IMR-90 (cell line): Measurements from ENCODE around the gene GLP2R. TPM values are rescaled to one million over a fixed set of nuclear protein-coding genes. Genes with fewer than 3 reads are reported as not detected.

ENCODE experiments used
- ATAC-seq: fragments of 200-7000 bp; cut with Tn5 transposase; 2 replicates; pipeline ENCODE4 v1.9.1; 2020; ENCODE audit warnings: low read depth, mild to moderate bottlenecking, moderate library complexity
- BruUV-seq: library from RNA; stranded (reverse); fragments of 400-500 nt; replicated peaks from 2 replicates; lab custom pipeline; 2021; lab: Mats Ljungman, UMichigan
- CTCF ChIA-PET: fragments of 300-600 bp; formaldehyde crosslinking; extraction: SDS; loops from one replicate; lab custom pipeline; 2021; ENCODE audit warnings: antibody characterized with exemption; lab: Yijun Ruan, JAX
- POLR2A ChIA-PET: fragments of 300-600 bp; sonication (Branson Sonifier 250); formaldehyde crosslinking; loops from one replicate; lab custom pipeline; 2022; ENCODE audit warnings: antibody characterized with exemption; ENCODE audit not compliant: unreplicated experiment; lab: Charles Lee
- DNase-seq: peaks from one replicate; pipeline ENCODE4 v3.0.0; 2013
- H2AFZ ChIP-seq: replicated peaks from 2 replicates; pipeline ENCODE3; 2013; ENCODE audit warnings: low read length, mild to moderate bottlenecking; ENCODE audit not compliant: poor library complexity
- H2AK5ac ChIP-seq: 2 replicates; pipeline ENCODE4 v1.6.1; 2013; ENCODE audit warnings: low read depth, low read length, inconsistent platforms
- H2AK9ac ChIP-seq: replicated peaks from 2 replicates; pipeline ENCODE3; 2013; ENCODE audit warnings: mild to moderate bottlenecking, low read depth, low read length, moderate library complexity; ENCODE audit not compliant: poor library complexity
- H2BK120ac ChIP-seq: 2 replicates; pipeline ENCODE4 v1.6.1; 2013; ENCODE audit warnings: low read depth, low read length, inconsistent platforms
- H2BK15ac ChIP-seq: 3 replicates; pipeline ENCODE4 v1.6.1; 2013; ENCODE audit warnings: low read depth, low read length, inconsistent platforms
- H2BK20ac ChIP-seq: 2 replicates; pipeline ENCODE4 v1.6.1; 2013; ENCODE audit warnings: low read depth, mild to moderate bottlenecking, inconsistent platforms, low read length, moderate library complexity
- H2BK5ac ChIP-seq: 2 replicates; pipeline ENCODE4 v1.6.1; 2013; ENCODE audit warnings: mild to moderate bottlenecking, low read depth, low read length, inconsistent platforms; ENCODE audit not compliant: poor library complexity, severe bottlenecking
- H3K14ac ChIP-seq: replicated peaks from 2 replicates; pipeline ENCODE4 v1.6.1; 2013; ENCODE audit warnings: low read depth, low read length, inconsistent platforms
- H3K18ac ChIP-seq: 2 replicates; pipeline ENCODE4 v1.6.1; 2013; ENCODE audit warnings: low read depth, low read length, control low read depth
- H3K23ac ChIP-seq: 2 replicates; pipeline ENCODE4 v1.6.1; 2013; ENCODE audit warnings: low read depth, low read length, inconsistent platforms
- H3K27ac ChIP-seq: 2 replicates; pipeline ENCODE4 v1.5.1; 2013; ENCODE audit warnings: mild to moderate bottlenecking, control low read depth, low read length; ENCODE audit not compliant: insufficient read depth
- H3K27me3 ChIP-seq: 2 replicates; pipeline ENCODE4 v1.6.1; 2013; ENCODE audit warnings: low read length; ENCODE audit not compliant: control insufficient read depth, insufficient read depth
- H3K36me3 ChIP-seq: 2 replicates; pipeline ENCODE4 v1.6.1; 2013; ENCODE audit warnings: low read length, mixed read lengths; ENCODE audit not compliant: control insufficient read depth, insufficient read depth
- H3K4ac ChIP-seq: 2 replicates; pipeline ENCODE4 v1.6.1; 2013; ENCODE audit warnings: low read depth, low read length, inconsistent platforms
- H3K4me1 ChIP-seq: 2 replicates; pipeline ENCODE4 v1.6.1; 2013; ENCODE audit warnings: low read length, mixed read lengths; ENCODE audit not compliant: control insufficient read depth, insufficient read depth
- H3K4me2 ChIP-seq: 2 replicates; pipeline ENCODE4 v1.6.1; 2013; ENCODE audit warnings: low read depth, mild to moderate bottlenecking, control low read depth, low read length, moderate library complexity
- H3K4me3 ChIP-seq: 2 replicates; pipeline ENCODE4 v1.5.1; 2013; ENCODE audit warnings: low read depth, mild to moderate bottlenecking, control low read depth, low read length, moderate library complexity; ENCODE audit not compliant: insufficient read depth
- H3K56ac ChIP-seq: 2 replicates; pipeline ENCODE4 v1.6.1; 2013; ENCODE audit warnings: low read length, inconsistent platforms; ENCODE audit not compliant: insufficient read depth; ENCODE audit errors: extremely low read depth
- H3K79me1 ChIP-seq, 2 experiments: 2 replicates each; pipeline ENCODE4 v1.6.1; 2013; ENCODE audit warnings: low read length in 2 of 2, inconsistent platforms in 1 of 2, low read depth in 1 of 2
- H3K9ac ChIP-seq: 2 replicates; pipeline ENCODE4 v1.6.1; 2013; ENCODE audit warnings: low read depth, low read length, control low read depth
- H3K9me1 ChIP-seq: 2 replicates; pipeline ENCODE4 v1.6.1; 2013; ENCODE audit warnings: low read length, inconsistent platforms; ENCODE audit not compliant: insufficient read depth
- H3K9me3 ChIP-seq: 2 replicates; pipeline ENCODE4 v1.6.1; 2013; ENCODE audit warnings: low read length; ENCODE audit not compliant: control insufficient read depth, insufficient read depth
- H4K20me1 ChIP-seq: 2 replicates; pipeline ENCODE4 v1.6.1; 2013; ENCODE audit warnings: low read length, inconsistent platforms; ENCODE audit not compliant: insufficient read depth
- H4K5ac ChIP-seq: 2 replicates; pipeline ENCODE4 v1.6.1; 2013; ENCODE audit warnings: mild to moderate bottlenecking, low read depth, low read length, control low read depth
- H4K8ac ChIP-seq, 2 experiments: 2 replicates each; pipeline ENCODE4 v1.6.1; 2013; ENCODE audit warnings: low read depth in 2 of 2, low read length in 2 of 2, control low read depth in 1 of 2, inconsistent platforms in 1 of 2
- H4K91ac ChIP-seq: 2 replicates; pipeline ENCODE4 v1.6.1; 2013; ENCODE audit warnings: low read depth, low read length, inconsistent platforms; ENCODE audit not compliant: insufficient read depth
- CEBPB ChIP-seq: IDR thresholded peaks from 2 replicates; pipeline ENCODE4 v1.6.1; 2012; ENCODE audit warnings: low read depth, low read length, improper control_type of control experiment
- FOS ChIP-seq: fragments of 150-350 bp; IDR thresholded peaks from 2 replicates; pipeline ENCODE4 v1.6.1; 2016; ENCODE audit warnings: low read depth, low read length
- WGBS, 2 experiments: methylation state at CpG; one replicate each; pipeline versions ENCODE4 v1.1.5 to v1.1.7; 2013; ENCODE audit warnings: missing lambda C conversion rate in 2 of 2; ENCODE audit not compliant: insufficient read length in 1 of 2; ENCODE audit errors: extremely low coverage in 2 of 2; 5-methylcytosine and 5-hydroxymethylcytosine counted together
- dilution Hi-C: fragments of 300-500 bp; cut with HindIII; formaldehyde crosslinking; loops from one replicate; pipeline ENCODE4 v1.14.3; 2018; ENCODE audit warnings: low sequenced_read_pairs; ENCODE audit not compliant: unreplicated experiment
- in situ Hi-C: fragments of 300-500 bp; cut with MboI; formaldehyde crosslinking; loops from 3 replicates; pipeline ENCODE4 v1.14.3; 2019; ENCODE audit warnings: low sequenced_read_pairs, inconsistent platforms, mixed read lengths
- intact Hi-C: fragments of 100-400 bp; cut with micrococcal nuclease; formaldehyde crosslinking; loops from 2 replicates; pipeline ENCODE4 v1.10.0; 2022
- polyA plus RNA-seq, 3 experiments: library from polyadenylated mRNA; depleted of rRNA; stranded (reverse); fragments of >200 nt; gene quantifications; 2 replicates each; pipeline ENCODE4 v1.2.3, GENCODE V29; 2012; ENCODE audit warnings: low replicate concordance in 1 of 3
- total RNA-seq: library from RNA; depleted of rRNA; stranded (reverse); fragments of >200 nt; gene quantifications from 2 replicates; pipeline ENCODE4 v1.2.3, GENCODE V29; 2012

The GLP2R gene
- total and polyA plus RNA-seq, 2 of the 4 experiments (the other 2 are of a cell fraction): 0.07 TPM; not detected in 1

DNA sequence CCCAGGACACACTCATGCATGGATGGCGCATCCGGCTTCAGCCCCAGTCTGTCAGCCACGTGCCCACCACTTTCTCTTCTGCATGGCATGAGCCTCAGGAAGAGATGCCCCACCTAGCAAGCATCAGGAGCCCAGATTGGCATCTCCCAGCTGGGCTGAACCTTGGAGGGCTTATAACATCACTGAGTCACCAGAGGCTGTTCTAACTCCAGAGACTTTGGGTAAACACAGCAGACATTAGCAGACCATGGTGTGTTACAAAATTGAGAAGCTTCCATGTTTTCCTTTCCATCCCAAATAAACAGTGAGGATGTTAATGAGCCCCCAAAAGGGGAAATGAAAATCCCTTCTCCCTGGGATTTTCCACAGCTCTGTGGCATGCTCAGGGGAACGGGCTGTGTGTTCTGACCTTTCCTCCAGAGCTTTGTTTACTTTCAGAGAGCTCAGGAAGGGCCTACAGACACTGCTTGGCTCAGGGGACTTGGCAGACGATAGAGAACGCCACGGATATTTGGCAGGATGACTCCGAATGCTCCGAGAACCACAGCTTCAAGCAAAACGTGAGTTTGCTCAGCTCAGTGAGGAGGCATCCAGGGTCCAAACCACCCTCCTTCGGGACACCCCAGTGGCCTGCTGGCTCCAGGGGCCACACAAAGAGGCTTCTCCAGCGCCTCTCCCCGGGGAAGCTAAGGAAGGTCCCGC is 16.5 kb downstream of the GLP2R start:
- in situ Hi-C loops (no loop called here), dilution Hi-C loops (no loop called here), intact Hi-C loops (loop anchor here (5.0 kb wide), 1 partner anchor 60 kb away; no protein-coding TSS in a partner anchor)
- peak overlapping the region; percentile 28; the same call in 1 of the 2 replicates for H3K56ac ChIP-seq
- POLR2A ChIA-PET: no interaction called here
- peak overlapping the region in 1 of 2 experiments; percentile 48; a peak in 2 of 4 replicates for H4K8ac ChIP-seq
- H3K27me3 ChIP-seq: no peaks in the 10 kb centered on the region
- H3K4me3 ChIP-seq: no peak overlapping the region
- CTCF ChIA-PET: interaction anchor here (0.7 to 2.1 kb wide), 4 partner anchors 37 to 86 kb away, joined by 3 to 6 read pairs (median 4); no protein-coding TSS in a partner anchor
- peaks cover 4% of the 10 kb centered on the region; the same call in 1 of the 2 replicates for H3K9me1 ChIP-seq
- H2AK5ac ChIP-seq: peak overlapping the region; percentile 63; the same call in 1 of the 2 replicates
- H3K4me2 ChIP-seq: no peak overlapping the region; the same call in 1 of the 2 replicates
- no peak overlapping the region for H3K23ac ChIP-seq
- TF ChIP-seq FOS (0 out of 2 replicates have a peak, but pooled peaks have one; percentile 15), CEBPB (no peak)
- no peak overlapping the region for H2AK9ac ChIP-seq
- peak overlapping the region; percentile 62 for H3K4ac ChIP-seq
- H2BK20ac ChIP-seq: peak overlapping the region; percentile 71
- peak overlapping the region; percentile 87 for H3K27ac ChIP-seq
- BruUV-seq: no TSS peak
- ATAC-seq (peak; percentile 78), DNase-seq (peak; percentile 77)
- peak overlapping the region; percentile 80; the same call in 1 of the 2 replicates for H4K91ac ChIP-seq
- no peaks in the 10 kb centered on the region for H3K9me3 ChIP-seq
- H3K18ac ChIP-seq: peak overlapping the region; percentile 48
- H4K20me1 ChIP-seq: no peaks in the 10 kb centered on the region
- H4K5ac ChIP-seq: no peak overlapping the region
- peak overlapping the region; percentile 81 for H2BK120ac ChIP-seq
- H3K14ac ChIP-seq: no peak overlapping the region
- H3K9ac ChIP-seq: no peak overlapping the region
- no peaks in the 10 kb centered on the region for H3K36me3 ChIP-seq
- 14% methylated on average over 7 of the region's 14 CpGs; no CpG with 5 or more reads in 1 of the 2 experiments for WGBS, 2 experiments
- peaks cover 12% of the 10 kb centered on the region for H3K4me1 ChIP-seq
- H2AFZ ChIP-seq: peak overlapping the region; percentile 61
- H3K79me1 ChIP-seq: no peaks in the 10 kb centered on the region
- H2BK5ac ChIP-seq: peak overlapping the region; percentile 74
- H2BK15ac ChIP-seq: peak overlapping the region; percentile 58; the same call in 1 of the 3 replicates
